K562 (cell line): ENCODE data around the gene TSPYL4. TPM values are rescaled to one million over a fixed set of nuclear protein-coding genes. Genes with fewer than 3 reads are reported as not detected.

Source experiments
- ATAC-seq: fragments of 200-7000 bp; cut with Tn5 transposase; 3 replicates; pipeline ENCODE4 v1.9.1; 2020; ENCODE audit warnings: moderate library complexity
- BruUV-seq: library from RNA; stranded (reverse); fragments of 400-500 nt; replicated peaks from 2 replicates; lab custom pipeline; 2021; lab: Mats Ljungman, UMichigan
- CTCF ChIA-PET: fragments of 300-600 bp; formaldehyde crosslinking; extraction: SDS; loops from one replicate; lab custom pipeline; 2021; ENCODE audit warnings: low intra/inter-chr PET ratio; lab: Yijun Ruan, JAX
- POLR2A ChIA-PET: fragments of 300-600, 350-650 bp; sonication (Branson Sonifier 250); formaldehyde crosslinking; extraction: SDS; loops from one replicate; lab custom pipeline; 2021; ENCODE audit warnings: antibody characterized with exemption, inconsistent platforms; lab: Yijun Ruan, JAX
- DNase-seq, 4 experiments: peaks; one replicate each; pipeline versions ENCODE4 v3.0.0 to v3.0.0-alpha.2; 2011 to 2018; ENCODE audit warnings: low spot score in 3 of 4, mixed read lengths in 3 of 4; ENCODE audit errors: extremely low read depth in 1 of 4
- FAIRE-seq: peaks from 2 replicates; lab custom pipeline; 2011; peaks lifted over from hg19 to GRCh38; lab: Jason Lieb, UNC
- H2AFZ ChIP-seq: 2 replicates; pipeline ENCODE4 v1.6.0; 2011; ENCODE audit warnings: low read depth, low read length, control low read depth, inconsistent platforms
- H3K27ac ChIP-seq: fragments of 200-600 bp; 3 replicates; pipeline ENCODE4 v1.8.0; 2011; ENCODE audit warnings: low read depth, mild to moderate bottlenecking, control low read depth, inconsistent platforms, low read length, moderate library complexity, mixed read lengths; ENCODE audit errors: extremely low read depth
- H3K27me3 ChIP-seq, 2 experiments: fragments of 300-600 bp in 1 of 2; 2 replicates in 1 of 2; 3 replicates in 1 of 2; pipeline versions ENCODE4 v1.6.0 to v1.8.0; 2011; ENCODE audit warnings: inconsistent platforms in 2 of 2, low read length in 2 of 2, mild to moderate bottlenecking in 1 of 2, mixed read lengths in 1 of 2, moderate library complexity in 1 of 2; ENCODE audit not compliant: control insufficient read depth in 2 of 2, insufficient read depth in 2 of 2
- H3K36me3 ChIP-seq: fragments of 300-600 bp; 3 replicates; pipeline ENCODE4 v1.8.0; 2011; ENCODE audit warnings: mild to moderate bottlenecking, low read length, inconsistent platforms; ENCODE audit not compliant: control insufficient read depth, insufficient read depth
- H3K4me1 ChIP-seq, 2 experiments: fragments of 200-600 bp in 1 of 2; replicated peaks in 1 of 2; 2 replicates in 1 of 2; 3 replicates in 1 of 2; pipeline versions ENCODE4 v1.5.1 to v1.8.0; 2011; ENCODE audit warnings: inconsistent platforms in 2 of 2, low read length in 2 of 2, mild to moderate bottlenecking in 1 of 2, mixed read lengths in 1 of 2, moderate library complexity in 1 of 2; ENCODE audit not compliant: control insufficient read depth in 2 of 2, insufficient read depth in 2 of 2
- H3K4me2 ChIP-seq: 2 replicates; pipeline ENCODE4 v1.6.1; 2011; ENCODE audit warnings: low read length, control low read depth, inconsistent platforms, mixed read lengths; ENCODE audit not compliant: insufficient read depth
- H3K4me3 ChIP-seq: fragments of 200-600 bp; sonication (generic), shearing (Covaris generic); 2 replicates; pipeline ENCODE4 v1.5.1; 2016; ENCODE audit warnings: control low read depth, inconsistent platforms
- H3K79me2 ChIP-seq: fragments of 200-600 bp; 3 replicates; pipeline ENCODE4 v1.8.0; 2011; ENCODE audit warnings: low read length, inconsistent platforms; ENCODE audit not compliant: control insufficient read depth, insufficient read depth
- H3K9ac ChIP-seq, 2 experiments: 2 replicates each; pipeline versions ENCODE4 v1.6.0 to v1.6.1; 2011; ENCODE audit warnings: low read depth in 2 of 2, low read length in 2 of 2, control low read depth in 1 of 2, inconsistent platforms in 1 of 2, mild to moderate bottlenecking in 1 of 2, mixed read lengths in 1 of 2; ENCODE audit not compliant: insufficient read depth in 1 of 2
- H3K9me1 ChIP-seq: one replicate; pipeline ENCODE4 v1.6.0; 2011; ENCODE audit warnings: inconsistent platforms, mild to moderate bottlenecking, low read length, moderate library complexity; ENCODE audit not compliant: control insufficient read depth, insufficient read depth
- H3K9me3 ChIP-seq: replicated peaks from 2 replicates; pipeline ENCODE4 v1.5.1; 2011; ENCODE audit warnings: low read depth, low read length, inconsistent platforms; ENCODE audit not compliant: control insufficient read depth, insufficient read depth
- H4K20me1 ChIP-seq: replicated peaks from 2 replicates; pipeline ENCODE4 v1.6.1; 2011; ENCODE audit warnings: low read length, inconsistent platforms, mixed read lengths; ENCODE audit not compliant: control insufficient read depth, insufficient read depth
- ATF1 ChIP-seq, 2 experiments: fragments of 450-650 bp in 1 of 2; IDR thresholded peaks; 2 replicates each; pipeline ENCODE4 v1.6.1; 2016; ENCODE audit warnings: missing compliant biosample characterization in 1 of 2, missing genetic modification characterization in 1 of 2
- ELK1 ChIP-seq: sonication (generic); formaldehyde crosslinking; IDR thresholded peaks from 2 replicates; pipeline ENCODE4 v1.8.1; 2022; ENCODE audit warnings: missing genetic modification reagents
- GABPB1 ChIP-seq: sonication (generic); formaldehyde crosslinking; IDR thresholded peaks from 2 replicates; pipeline ENCODE4 v1.8.0; 2022; ENCODE audit warnings: mild to moderate bottlenecking, missing genetic modification reagents
- GATAD2B ChIP-seq: fragments of 450-650 bp; IDR thresholded peaks from 2 replicates; pipeline ENCODE4 v1.6.1; 2017; ENCODE audit warnings: mild to moderate bottlenecking, borderline replicate concordance
- JUND ChIP-seq, 2 experiments: IDR thresholded peaks; 2 replicates in 1 of 2; 3 replicates in 1 of 2; pipeline ENCODE4 v1.6.1; 2011; ENCODE audit warnings: borderline replicate concordance in 2 of 2, low read depth in 2 of 2, low read length in 2 of 2, improper control_type of control experiment in 1 of 2, missing biosample characterization in 1 of 2, missing genetic modification characterization in 1 of 2, missing genetic modification reagents in 1 of 2
- PBX2 ChIP-seq, 2 experiments: IDR thresholded peaks in 1 of 2; conservative IDR thresholded peaks in 1 of 2; 2 replicates each; pipeline ENCODE4 v1.6.1; 2016; ENCODE audit warnings: low read depth in 2 of 2, mild to moderate bottlenecking in 1 of 2, missing compliant biosample characterization in 1 of 2, missing genetic modification characterization in 1 of 2, moderate library complexity in 1 of 2
- RBM25 ChIP-seq: fragments of 200-400 bp; formaldehyde crosslinking; IDR thresholded peaks from 2 replicates; pipeline ENCODE4 v1.6.1; 2018; ENCODE audit warnings: low read length, low read depth, moderate library complexity; ENCODE audit not compliant: severe bottlenecking
- SIX5 ChIP-seq, 2 experiments: IDR thresholded peaks; 2 replicates each; pipeline ENCODE4 v1.6.1; 2011; ENCODE audit warnings: low read length in 2 of 2, borderline replicate concordance in 1 of 2, low read depth in 1 of 2, mild to moderate bottlenecking in 1 of 2, moderate library complexity in 1 of 2; ENCODE audit not compliant: insufficient read depth in 1 of 2
- SRSF9 ChIP-seq: fragments of 200-400 bp; formaldehyde crosslinking; IDR thresholded peaks from 2 replicates; pipeline ENCODE4 v1.6.1; 2017; ENCODE audit warnings: low read depth, low read length, borderline replicate concordance
- SUPT5H ChIP-seq: fragments of 450-650 bp; IDR thresholded peaks from 2 replicates; pipeline ENCODE4 v1.6.1; 2016
- ZBTB1 ChIP-seq: sonication (generic); formaldehyde crosslinking; IDR thresholded peaks from 2 replicates; pipeline ENCODE4 v1.8.1; 2023; ENCODE audit warnings: missing genetic modification reagents, low read depth, mild to moderate bottlenecking, borderline replicate concordance
- ZNF354B ChIP-seq: fragments of 250-450 bp; sonication (Bioruptor Pico); IDR thresholded peaks from 2 replicates; pipeline ENCODE4 v1.4.0; 2020
- WGBS: fragments of 100-300 bp; shearing (Covaris generic); methylation state at CpG from one replicate; pipeline ENCODE4 v1.1.6; 2016; ENCODE audit warnings: low coverage, mixed read lengths; ENCODE audit not compliant: insufficient coverage; ENCODE audit errors: missing lambda C conversion rate; 5-methylcytosine and 5-hydroxymethylcytosine counted together
- in situ Hi-C: fragments of 300-500 bp; cut with MboI; formaldehyde crosslinking; loops from 4 replicates; pipeline ENCODE4 v1.15.0; 2018; ENCODE audit warnings: inconsistent platforms, mixed read lengths
- intact Hi-C: fragments of 100-400 bp; cut with micrococcal nuclease; formaldehyde crosslinking; loops from 2 replicates; pipeline ENCODE4 v1.14.2; 2022
- polyA plus RNA-seq, 8 experiments: library from polyadenylated mRNA; depleted of rRNA in 4 of 8; stranded (reverse) in 5 of 8; unstranded in 3 of 8; fragments of >200 nt; fragmentation: Nextera tagmentation in 2 of 8; fragmentation: Illumina TruSeq in 1 of 8; extraction: Ambion mirVana in 2 of 8; extraction: Trizol in 1 of 8; gene quantifications; 2 replicates each; pipeline versions ENCODE4 v1.2.1 to v1.2.3, GENCODE V29; 2011 to 2014; ENCODE audit warnings: inconsistent platforms in 1 of 8, missing spikeins in 1 of 8
- total RNA-seq, 7 experiments: library from RNA; depleted of rRNA in 6 of 7; stranded (reverse); fragments of >200 nt in 6 of 7; fragmentation: Illumina TruSeq in 2 of 7; extraction: Trizol in 2 of 7; gene quantifications; 2 replicates each; pipeline versions ENCODE4 v1.2.1 to v1.2.3, GENCODE V29; 2011 to 2021; ENCODE audit warnings: low replicate concordance in 1 of 7

The TSPYL4 gene
- total and polyA plus RNA-seq, 9 of the 15 experiments (the other 6 are each of a cell fraction or from before 2014, with no cell fraction given) = 0.69 to 18.0 (median 9.1) TPM

DNA sequence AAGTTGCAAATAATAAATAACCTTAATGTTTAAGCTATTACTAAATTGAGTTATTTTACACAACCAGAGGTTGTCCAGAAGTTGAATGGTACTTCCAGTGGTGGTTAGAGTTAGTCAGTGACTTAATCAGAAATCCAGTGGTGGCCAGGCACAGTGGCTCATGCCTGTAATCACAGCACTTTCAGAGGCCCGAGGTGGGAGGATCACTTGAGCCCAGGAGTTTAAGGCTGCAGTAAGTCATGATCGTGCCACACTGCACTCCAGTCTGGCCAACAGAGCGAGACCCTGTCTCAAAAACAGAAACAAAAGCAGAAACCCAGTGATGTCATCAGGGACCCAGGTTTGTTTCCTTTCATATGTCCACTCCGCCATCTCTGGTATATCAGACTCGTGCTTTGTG is 35.0 kb downstream of the TSPYL4 start:
- no peak overlapping the region for H3K27ac ChIP-seq
- in situ Hi-C loops = no loop called here
- FAIRE-seq (no peak), DNase-seq (no peak), ATAC-seq (no peak)
- peaks cover 0 to 3% of the 10 kb centered on the region in 2 experiments; a peak in 2 of 5 replicates for H3K4me1 ChIP-seq
- H3K4me3 ChIP-seq = no peak overlapping the region
- ChIA-PET CTCF (interaction anchor here (2.1 kb wide), 1 partner anchor 342 kb away, joined by 7 read pairs; no protein-coding TSS in a partner anchor), POLR2A (interaction anchor here (1.1 kb wide), 1 partner anchor 24 kb away, joined by 3 read pairs; no protein-coding TSS in a partner anchor)
- H3K79me2 ChIP-seq = no peaks in the 10 kb centered on the region
- H2AFZ ChIP-seq = no peak overlapping the region
- H4K20me1 ChIP-seq = no peaks in the 10 kb centered on the region
- no TSS peak for BruUV-seq
- no peaks in the 10 kb centered on the region for H3K36me3 ChIP-seq
- 58% methylated on average over 5 of the region's 5 CpGs for WGBS
- no peak overlapping the region for H3K9ac ChIP-seq
- no peaks in the 10 kb centered on the region for H3K9me3 ChIP-seq
- no peaks in the 10 kb centered on the region for H3K9me1 ChIP-seq
- TF ChIP-seq SRSF9 = no peak
- TF ChIP-seq JUND (IDR thresholded peaks at IDR 0.05; ENCODE audit: borderline replicate concordance, low read depth, low read length) = no peak
- no peak for TF ChIP-seq JUND (tag; IDR thresholded peaks at IDR 0.05; ENCODE audit: borderline replicate concordance, low read depth, low read length)
- no peak for TF ChIP-seq SUPT5H
- no peak for TF ChIP-seq RBM25
- no peak for TF ChIP-seq GABPB1
- TF ChIP-seq ELK1 = no peak
- no peak for TF ChIP-seq SIX5 (IDR thresholded peaks at IDR 0.05; ENCODE audit: borderline replicate concordance in 1 of 2, insufficient read depth in 1 of 2, low read depth in 1 of 2, low read length in 2 of 2)
- TF ChIP-seq PBX2 (CRISPR knock-in tag; IDR thresholded peaks at IDR 0.05; ENCODE audit: low read depth) = no peak
- no peak for TF ChIP-seq PBX2 (tag; conservative IDR thresholded peaks at IDR 0.05; ENCODE audit: low read depth)
- no peak for TF ChIP-seq ZNF354B (CRISPR knock-in tag)
- no peak for TF ChIP-seq GATAD2B
- TF ChIP-seq ZBTB1 (CRISPR knock-in tag) = no peak
- TF ChIP-seq ATF1 (CRISPR knock-in tag; IDR thresholded peaks at IDR 0.05) = no peak
- no peak for TF ChIP-seq ATF1 (tag; IDR thresholded peaks at IDR 0.05)
- TF ChIP-seq, all 486 proteins: peak for 0
- no peaks in the 10 kb centered on the region for H3K27me3 ChIP-seq
- intact Hi-C loops = loop anchor here (2.0 to 5.0 kb wide), 3 partner anchors 50 to 628 kb away; no protein-coding TSS in a partner anchor
- H3K4me2 ChIP-seq = no peak overlapping the region
